IMR-90 (cell line): Measurements from ENCODE around the gene TRIM10. TPM values are rescaled to one million over a fixed set of nuclear protein-coding genes. Genes with fewer than 3 reads are reported as not detected.

ENCODE experiments used
- ATAC-seq: fragments of 200-7000 bp; cut with Tn5 transposase; 2 replicates; pipeline ENCODE4 v1.9.1; 2020; ENCODE audit warnings: low read depth, mild to moderate bottlenecking, moderate library complexity
- BruUV-seq: library from RNA; stranded (reverse); fragments of 400-500 nt; replicated peaks from 2 replicates; lab custom pipeline; 2021; lab: Mats Ljungman, UMichigan
- CTCF ChIA-PET: fragments of 300-600 bp; formaldehyde crosslinking; extraction: SDS; loops from one replicate; lab custom pipeline; 2021; ENCODE audit warnings: antibody characterized with exemption; lab: Yijun Ruan, JAX
- POLR2A ChIA-PET: fragments of 300-600 bp; sonication (Branson Sonifier 250); formaldehyde crosslinking; loops from one replicate; lab custom pipeline; 2022; ENCODE audit warnings: antibody characterized with exemption; ENCODE audit not compliant: unreplicated experiment; lab: Charles Lee
- DNase-seq: peaks from one replicate; pipeline ENCODE4 v3.0.0; 2013
- H2AFZ ChIP-seq: replicated peaks from 2 replicates; pipeline ENCODE3; 2013; ENCODE audit warnings: low read length, mild to moderate bottlenecking; ENCODE audit not compliant: poor library complexity
- H2AK5ac ChIP-seq: 2 replicates; pipeline ENCODE4 v1.6.1; 2013; ENCODE audit warnings: low read depth, low read length, inconsistent platforms
- H2AK9ac ChIP-seq: replicated peaks from 2 replicates; pipeline ENCODE3; 2013; ENCODE audit warnings: mild to moderate bottlenecking, low read depth, low read length, moderate library complexity; ENCODE audit not compliant: poor library complexity
- H2BK120ac ChIP-seq: 2 replicates; pipeline ENCODE4 v1.6.1; 2013; ENCODE audit warnings: low read depth, low read length, inconsistent platforms
- H2BK15ac ChIP-seq: 3 replicates; pipeline ENCODE4 v1.6.1; 2013; ENCODE audit warnings: low read depth, low read length, inconsistent platforms
- H2BK20ac ChIP-seq: 2 replicates; pipeline ENCODE4 v1.6.1; 2013; ENCODE audit warnings: low read depth, mild to moderate bottlenecking, inconsistent platforms, low read length, moderate library complexity
- H2BK5ac ChIP-seq: 2 replicates; pipeline ENCODE4 v1.6.1; 2013; ENCODE audit warnings: mild to moderate bottlenecking, low read depth, low read length, inconsistent platforms; ENCODE audit not compliant: poor library complexity, severe bottlenecking
- H3K14ac ChIP-seq: replicated peaks from 2 replicates; pipeline ENCODE4 v1.6.1; 2013; ENCODE audit warnings: low read depth, low read length, inconsistent platforms
- H3K18ac ChIP-seq: 2 replicates; pipeline ENCODE4 v1.6.1; 2013; ENCODE audit warnings: low read depth, low read length, control low read depth
- H3K23ac ChIP-seq: 2 replicates; pipeline ENCODE4 v1.6.1; 2013; ENCODE audit warnings: low read depth, low read length, inconsistent platforms
- H3K27ac ChIP-seq: 2 replicates; pipeline ENCODE4 v1.5.1; 2013; ENCODE audit warnings: mild to moderate bottlenecking, control low read depth, low read length; ENCODE audit not compliant: insufficient read depth
- H3K27me3 ChIP-seq: 2 replicates; pipeline ENCODE4 v1.6.1; 2013; ENCODE audit warnings: low read length; ENCODE audit not compliant: control insufficient read depth, insufficient read depth
- H3K36me3 ChIP-seq: 2 replicates; pipeline ENCODE4 v1.6.1; 2013; ENCODE audit warnings: low read length, mixed read lengths; ENCODE audit not compliant: control insufficient read depth, insufficient read depth
- H3K4ac ChIP-seq: 2 replicates; pipeline ENCODE4 v1.6.1; 2013; ENCODE audit warnings: low read depth, low read length, inconsistent platforms
- H3K4me1 ChIP-seq: 2 replicates; pipeline ENCODE4 v1.6.1; 2013; ENCODE audit warnings: low read length, mixed read lengths; ENCODE audit not compliant: control insufficient read depth, insufficient read depth
- H3K4me2 ChIP-seq: 2 replicates; pipeline ENCODE4 v1.6.1; 2013; ENCODE audit warnings: low read depth, mild to moderate bottlenecking, control low read depth, low read length, moderate library complexity
- H3K4me3 ChIP-seq: 2 replicates; pipeline ENCODE4 v1.5.1; 2013; ENCODE audit warnings: low read depth, mild to moderate bottlenecking, control low read depth, low read length, moderate library complexity; ENCODE audit not compliant: insufficient read depth
- H3K56ac ChIP-seq: 2 replicates; pipeline ENCODE4 v1.6.1; 2013; ENCODE audit warnings: low read length, inconsistent platforms; ENCODE audit not compliant: insufficient read depth; ENCODE audit errors: extremely low read depth
- H3K79me1 ChIP-seq, 2 experiments: 2 replicates each; pipeline ENCODE4 v1.6.1; 2013; ENCODE audit warnings: low read length in 2 of 2, inconsistent platforms in 1 of 2, low read depth in 1 of 2
- H3K9ac ChIP-seq: 2 replicates; pipeline ENCODE4 v1.6.1; 2013; ENCODE audit warnings: low read depth, low read length, control low read depth
- H3K9me1 ChIP-seq: 2 replicates; pipeline ENCODE4 v1.6.1; 2013; ENCODE audit warnings: low read length, inconsistent platforms; ENCODE audit not compliant: insufficient read depth
- H3K9me3 ChIP-seq: 2 replicates; pipeline ENCODE4 v1.6.1; 2013; ENCODE audit warnings: low read length; ENCODE audit not compliant: control insufficient read depth, insufficient read depth
- H4K20me1 ChIP-seq: 2 replicates; pipeline ENCODE4 v1.6.1; 2013; ENCODE audit warnings: low read length, inconsistent platforms; ENCODE audit not compliant: insufficient read depth
- H4K5ac ChIP-seq: 2 replicates; pipeline ENCODE4 v1.6.1; 2013; ENCODE audit warnings: mild to moderate bottlenecking, low read depth, low read length, control low read depth
- H4K8ac ChIP-seq, 2 experiments: 2 replicates each; pipeline ENCODE4 v1.6.1; 2013; ENCODE audit warnings: low read depth in 2 of 2, low read length in 2 of 2, control low read depth in 1 of 2, inconsistent platforms in 1 of 2
- H4K91ac ChIP-seq: 2 replicates; pipeline ENCODE4 v1.6.1; 2013; ENCODE audit warnings: low read depth, low read length, inconsistent platforms; ENCODE audit not compliant: insufficient read depth
- BHLHE40 ChIP-seq: fragments of 150-350 bp; IDR thresholded peaks from 2 replicates; pipeline ENCODE4 v1.6.1; 2016; ENCODE audit warnings: mild to moderate bottlenecking, low read depth, low read length
- CEBPB ChIP-seq: IDR thresholded peaks from 2 replicates; pipeline ENCODE4 v1.6.1; 2012; ENCODE audit warnings: low read depth, low read length, improper control_type of control experiment
- CHD1 ChIP-seq: IDR thresholded peaks from 2 replicates; pipeline ENCODE4 v1.6.1; 2012; ENCODE audit warnings: low read depth, low read length, improper control_type of control experiment
- FOS ChIP-seq: fragments of 150-350 bp; IDR thresholded peaks from 2 replicates; pipeline ENCODE4 v1.6.1; 2016; ENCODE audit warnings: low read depth, low read length
- MAFK ChIP-seq: IDR thresholded peaks from 2 replicates; pipeline ENCODE4 v1.6.1; 2012; ENCODE audit warnings: low read depth, low read length, improper control_type of control experiment
- MAZ ChIP-seq: IDR thresholded peaks from 2 replicates; pipeline ENCODE4 v1.6.1; 2012; ENCODE audit warnings: low read depth, mild to moderate bottlenecking, low read length, improper control_type of control experiment, moderate library complexity, borderline replicate concordance
- MXI1 ChIP-seq: IDR thresholded peaks from 2 replicates; pipeline ENCODE4 v1.6.1; 2012; ENCODE audit warnings: low read depth, mild to moderate bottlenecking, low read length, moderate library complexity, borderline replicate concordance
- NFE2L2 ChIP-seq: fragments of 150-350 bp; IDR thresholded peaks from 2 replicates; pipeline ENCODE4 v1.6.1; 2016; ENCODE audit warnings: low read depth, mild to moderate bottlenecking, low read length
- POLR2A ChIP-seq: IDR thresholded peaks from 2 replicates; pipeline ENCODE4 v1.6.1; 2012; ENCODE audit warnings: mild to moderate bottlenecking, low read depth, low read length
- RAD21 ChIP-seq: IDR thresholded peaks from 2 replicates; pipeline ENCODE4 v1.6.1; 2012; ENCODE audit warnings: low read length, improper control_type of control experiment
- RCOR1 ChIP-seq: IDR thresholded peaks from 2 replicates; pipeline ENCODE4 v1.6.1; 2012; ENCODE audit warnings: mild to moderate bottlenecking, low read length, improper control_type of control experiment; ENCODE audit not compliant: insufficient replicate concordance
- RFX5 ChIP-seq: IDR thresholded peaks from 2 replicates; pipeline ENCODE4 v1.8.0; 2012; ENCODE audit warnings: low read depth, mild to moderate bottlenecking, low read length, moderate library complexity
- SMC3 ChIP-seq: fragments of 150-350 bp; IDR thresholded peaks from 2 replicates; pipeline ENCODE4 v1.6.1; 2016; ENCODE audit warnings: low read depth, mild to moderate bottlenecking, antibody characterized with exemption, low read length, moderate library complexity
- WGBS, 2 experiments: methylation state at CpG; one replicate each; pipeline versions ENCODE4 v1.1.5 to v1.1.7; 2013; ENCODE audit warnings: missing lambda C conversion rate in 2 of 2; ENCODE audit not compliant: insufficient read length in 1 of 2; ENCODE audit errors: extremely low coverage in 2 of 2; 5-methylcytosine and 5-hydroxymethylcytosine counted together
- dilution Hi-C: fragments of 300-500 bp; cut with HindIII; formaldehyde crosslinking; loops from one replicate; pipeline ENCODE4 v1.14.3; 2018; ENCODE audit warnings: low sequenced_read_pairs; ENCODE audit not compliant: unreplicated experiment
- in situ Hi-C: fragments of 300-500 bp; cut with MboI; formaldehyde crosslinking; loops from 3 replicates; pipeline ENCODE4 v1.14.3; 2019; ENCODE audit warnings: low sequenced_read_pairs, inconsistent platforms, mixed read lengths
- intact Hi-C: fragments of 100-400 bp; cut with micrococcal nuclease; formaldehyde crosslinking; loops from 2 replicates; pipeline ENCODE4 v1.10.0; 2022
- polyA plus RNA-seq, 3 experiments: library from polyadenylated mRNA; depleted of rRNA; stranded (reverse); fragments of >200 nt; gene quantifications; 2 replicates each; pipeline ENCODE4 v1.2.3, GENCODE V29; 2012; ENCODE audit warnings: low replicate concordance in 1 of 3
- total RNA-seq: library from RNA; depleted of rRNA; stranded (reverse); fragments of >200 nt; gene quantifications from 2 replicates; pipeline ENCODE4 v1.2.3, GENCODE V29; 2012
- TF ChIP-seq, protein P1 (sequence below): fragments of 150-350 bp; IDR thresholded peaks from 2 replicates; pipeline ENCODE4 v1.6.1; 2016; ENCODE audit warnings: low read depth, mild to moderate bottlenecking, low read length, moderate library complexity, borderline replicate concordance
- TF ChIP-seq, protein P2 (sequence below): fragments of 150-350 bp; IDR thresholded peaks from 2 replicates; pipeline ENCODE4 v1.6.1; 2017; ENCODE audit warnings: mild to moderate bottlenecking, antibody characterized with exemption, low read length, low read depth
- TF ChIP-seq, protein P3 (sequence below): conservative IDR thresholded peaks from 2 replicates; pipeline ENCODE4 v1.5.1; 2012; ENCODE audit warnings: mild to moderate bottlenecking, low read depth, low read length, improper control_type of control experiment

Gene TRIM10
- total and polyA plus RNA-seq, 2 of the 4 experiments (the other 2 are of a cell fraction): not detected

DNA sequence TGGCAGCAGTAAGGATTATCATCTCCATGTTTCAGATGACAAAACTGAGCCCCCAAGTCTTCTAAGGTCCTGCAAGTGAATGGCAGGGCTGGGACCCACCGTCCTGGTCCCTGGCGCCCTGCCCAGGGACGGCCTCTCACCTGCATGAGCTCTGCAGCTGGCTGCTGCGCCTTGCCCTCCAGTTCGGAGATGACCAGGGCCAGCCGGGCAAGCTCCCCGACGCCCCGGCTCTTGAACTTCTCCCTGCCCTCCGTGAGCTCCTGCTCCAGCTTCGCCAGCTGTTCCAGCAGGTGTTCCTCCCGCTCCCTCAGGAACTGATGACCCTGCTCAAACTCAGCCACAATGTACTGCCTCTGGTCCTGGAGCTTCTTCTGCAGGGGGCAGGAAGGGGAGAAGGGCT lies 35.4 kb upstream of the TRIM10 start:
- Histone ChIP-seq H4K5ac (no peak overlapping the region), H3K79me1 (peaks cover 9% of the 10 kb centered on the region in 2 experiments), H2BK20ac (no peak overlapping the region), H2BK5ac (no peak overlapping the region), H2BK15ac (no peak overlapping the region), H3K4me2 (no peak overlapping the region), H2AK5ac (no peak overlapping the region), H3K36me3 (peaks cover 44% of the 10 kb centered on the region), H4K20me1 (0 out of 2 replicates have a peak, but pooled peaks cover 3% of the 10 kb centered on the region), H3K18ac (no peak overlapping the region), H3K27me3 (no peaks in the 10 kb centered on the region), H2BK120ac (no peak overlapping the region), H3K4me3 (no peak overlapping the region), H3K9me1 (peaks cover 10% of the 10 kb centered on the region; the same call in 1 of the 2 replicates), H3K14ac (no peak overlapping the region), H2AFZ (no peak overlapping the region), H3K27ac (no peak overlapping the region), H3K4me1 (peaks cover 2% of the 10 kb centered on the region; the same call in 1 of the 2 replicates), H3K9me3 (no peaks in the 10 kb centered on the region), H3K4ac (no peak overlapping the region), H3K56ac (no peak overlapping the region), H3K23ac (no peak overlapping the region), H4K91ac (no peak overlapping the region), H3K9ac (no peak overlapping the region), H2AK9ac (no peak overlapping the region), H4K8ac (no peak overlapping the region)
- POLR2A ChIA-PET: no interaction called here
- DNase-seq (no peak), ATAC-seq (no peak)
- in situ Hi-C loops (no loop called here), intact Hi-C loops (no loop called here), dilution Hi-C loops (no loop called here)
- TF ChIP-seq, protein P1, sequence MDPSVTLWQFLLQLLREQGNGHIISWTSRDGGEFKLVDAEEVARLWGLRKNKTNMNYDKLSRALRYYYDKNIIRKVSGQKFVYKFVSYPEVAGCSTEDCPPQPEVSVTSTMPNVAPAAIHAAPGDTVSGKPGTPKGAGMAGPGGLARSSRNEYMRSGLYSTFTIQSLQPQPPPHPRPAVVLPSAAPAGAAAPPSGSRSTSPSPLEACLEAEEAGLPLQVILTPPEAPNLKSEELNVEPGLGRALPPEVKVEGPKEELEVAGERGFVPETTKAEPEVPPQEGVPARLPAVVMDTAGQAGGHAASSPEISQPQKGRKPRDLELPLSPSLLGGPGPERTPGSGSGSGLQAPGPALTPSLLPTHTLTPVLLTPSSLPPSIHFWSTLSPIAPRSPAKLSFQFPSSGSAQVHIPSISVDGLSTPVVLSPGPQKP: no peak
- TF ChIP-seq RFX5: no peak
- no peak for TF ChIP-seq BHLHE40
- TF ChIP-seq MXI1: no peak
- no peak for TF ChIP-seq RCOR1
- no peak for TF ChIP-seq RAD21
- TF ChIP-seq, protein P2, sequence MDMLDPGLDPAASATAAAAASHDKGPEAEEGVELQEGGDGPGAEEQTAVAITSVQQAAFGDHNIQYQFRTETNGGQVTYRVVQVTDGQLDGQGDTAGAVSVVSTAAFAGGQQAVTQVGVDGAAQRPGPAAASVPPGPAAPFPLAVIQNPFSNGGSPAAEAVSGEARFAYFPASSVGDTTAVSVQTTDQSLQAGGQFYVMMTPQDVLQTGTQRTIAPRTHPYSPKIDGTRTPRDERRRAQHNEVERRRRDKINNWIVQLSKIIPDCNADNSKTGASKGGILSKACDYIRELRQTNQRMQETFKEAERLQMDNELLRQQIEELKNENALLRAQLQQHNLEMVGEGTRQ: no peak
- TF ChIP-seq POLR2A: no peak
- no peak for TF ChIP-seq MAFK
- no peak for TF ChIP-seq MAZ
- TF ChIP-seq FOS: no peak
- TF ChIP-seq CEBPB: no peak
- TF ChIP-seq, protein P3, sequence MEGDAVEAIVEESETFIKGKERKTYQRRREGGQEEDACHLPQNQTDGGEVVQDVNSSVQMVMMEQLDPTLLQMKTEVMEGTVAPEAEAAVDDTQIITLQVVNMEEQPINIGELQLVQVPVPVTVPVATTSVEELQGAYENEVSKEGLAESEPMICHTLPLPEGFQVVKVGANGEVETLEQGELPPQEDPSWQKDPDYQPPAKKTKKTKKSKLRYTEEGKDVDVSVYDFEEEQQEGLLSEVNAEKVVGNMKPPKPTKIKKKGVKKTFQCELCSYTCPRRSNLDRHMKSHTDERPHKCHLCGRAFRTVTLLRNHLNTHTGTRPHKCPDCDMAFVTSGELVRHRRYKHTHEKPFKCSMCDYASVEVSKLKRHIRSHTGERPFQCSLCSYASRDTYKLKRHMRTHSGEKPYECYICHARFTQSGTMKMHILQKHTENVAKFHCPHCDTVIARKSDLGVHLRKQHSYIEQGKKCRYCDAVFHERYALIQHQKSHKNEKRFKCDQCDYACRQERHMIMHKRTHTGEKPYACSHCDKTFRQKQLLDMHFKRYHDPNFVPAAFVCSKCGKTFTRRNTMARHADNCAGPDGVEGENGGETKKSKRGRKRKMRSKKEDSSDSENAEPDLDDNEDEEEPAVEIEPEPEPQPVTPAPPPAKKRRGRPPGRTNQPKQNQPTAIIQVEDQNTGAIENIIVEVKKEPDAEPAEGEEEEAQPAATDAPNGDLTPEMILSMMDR: no peak
- TF ChIP-seq SMC3: no peak
- TF ChIP-seq NFE2L2: no peak
- no peak for TF ChIP-seq CHD1
- 100% methylated on average over 3 of the region's 12 CpGs; no CpG with 5 or more reads in 1 of the 2 experiments for WGBS, 2 experiments
- no TSS peak for BruUV-seq
- CTCF ChIA-PET: no interaction called here
